OCI-LY1 (cell line): ENCODE measurements around the gene SMIM41.
A peak's percentile ranks its signal among the peaks of the same experiment; 100 is the strongest.
"Not testable (repeated sequence)": the region's sequence is repeated elsewhere in the genome, so short reads cannot be mapped to it uniquely, and the experiment has no call there.

Source experiments
- EZH2 ChIP-seq: fragments of 200-600 bp; sonication (generic), shearing (Covaris generic); IDR thresholded peaks from 2 replicates; pipeline ENCODE4 v1.8.0; 2017; ENCODE audit warnings: borderline replicate concordance, mixed run types, mild to moderate bottlenecking, antibody characterized with exemption, low read length, moderate library complexity, mixed read lengths
- TF ChIP-seq, protein P1 (sequence below): fragments of 200-600 bp; sonication (generic), shearing (Covaris generic); IDR thresholded peaks from 2 replicates; pipeline ENCODE4 v1.5.1; 2017; ENCODE audit warnings: mild to moderate bottlenecking, antibody characterized with exemption, low read length, moderate library complexity, mixed read lengths

DNA sequence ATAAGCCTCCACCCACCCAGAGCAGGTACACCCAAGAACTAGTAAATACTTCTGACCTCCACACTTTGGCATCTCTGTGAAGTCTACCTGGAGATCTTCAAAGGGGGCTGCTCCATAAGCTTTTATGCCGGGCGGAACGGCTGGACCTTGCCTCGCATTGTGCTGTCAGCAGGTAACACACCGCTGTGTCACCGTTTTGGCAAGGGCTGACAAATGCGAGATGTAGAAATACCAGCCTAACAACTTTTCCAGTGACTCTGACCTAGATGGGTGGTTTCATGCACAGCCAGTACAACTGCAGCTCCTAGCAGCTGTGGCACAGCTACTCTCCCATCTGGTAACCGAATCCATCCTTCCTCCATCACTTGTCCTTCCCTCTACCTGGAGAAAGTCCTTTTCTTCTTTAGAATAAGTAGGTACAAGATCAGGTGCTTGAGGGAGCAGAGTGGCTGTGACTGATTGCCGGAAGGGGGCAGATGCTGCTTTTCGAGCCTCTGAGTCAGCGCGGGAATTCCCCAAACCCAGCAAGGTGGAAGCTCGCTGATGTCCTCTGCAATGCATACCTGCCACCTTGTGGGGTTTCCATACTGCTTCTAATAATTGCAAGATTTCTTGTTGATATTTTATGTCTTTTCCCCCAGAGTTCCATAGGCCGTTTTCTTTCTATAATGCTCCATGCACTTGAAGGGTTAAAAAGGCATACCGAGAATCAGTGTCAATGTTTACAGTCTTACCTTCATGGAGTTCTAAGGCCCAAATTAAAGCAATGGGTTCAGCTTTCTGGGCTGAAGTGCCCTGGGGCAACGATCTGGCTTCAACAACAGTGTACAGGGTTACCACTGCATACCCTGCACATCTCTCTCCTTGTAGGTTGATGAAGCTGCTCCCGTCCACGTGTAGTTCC, 37.0 kb downstream of the SMIM41 start:
- TF ChIP-seq, protein P1, sequence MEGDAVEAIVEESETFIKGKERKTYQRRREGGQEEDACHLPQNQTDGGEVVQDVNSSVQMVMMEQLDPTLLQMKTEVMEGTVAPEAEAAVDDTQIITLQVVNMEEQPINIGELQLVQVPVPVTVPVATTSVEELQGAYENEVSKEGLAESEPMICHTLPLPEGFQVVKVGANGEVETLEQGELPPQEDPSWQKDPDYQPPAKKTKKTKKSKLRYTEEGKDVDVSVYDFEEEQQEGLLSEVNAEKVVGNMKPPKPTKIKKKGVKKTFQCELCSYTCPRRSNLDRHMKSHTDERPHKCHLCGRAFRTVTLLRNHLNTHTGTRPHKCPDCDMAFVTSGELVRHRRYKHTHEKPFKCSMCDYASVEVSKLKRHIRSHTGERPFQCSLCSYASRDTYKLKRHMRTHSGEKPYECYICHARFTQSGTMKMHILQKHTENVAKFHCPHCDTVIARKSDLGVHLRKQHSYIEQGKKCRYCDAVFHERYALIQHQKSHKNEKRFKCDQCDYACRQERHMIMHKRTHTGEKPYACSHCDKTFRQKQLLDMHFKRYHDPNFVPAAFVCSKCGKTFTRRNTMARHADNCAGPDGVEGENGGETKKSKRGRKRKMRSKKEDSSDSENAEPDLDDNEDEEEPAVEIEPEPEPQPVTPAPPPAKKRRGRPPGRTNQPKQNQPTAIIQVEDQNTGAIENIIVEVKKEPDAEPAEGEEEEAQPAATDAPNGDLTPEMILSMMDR, result peak; percentile 44
- not testable (repeated sequence) for TF ChIP-seq EZH2
